DOHH2 (cell line): ENCODE results near the gene TEF.

Experiments used
- H3F3A ChIP-seq: fragments of 200-600 bp; sonication (generic), shearing (Covaris generic); 2 replicates; pipeline ENCODE4 v1.6.0; 2016; ENCODE audit warnings: antibody characterized with exemption, mild to moderate bottlenecking; ENCODE audit not compliant: control insufficient read depth, insufficient read depth
- H3K27ac ChIP-seq: fragments of 200-600 bp; sonication (generic); 2 replicates; pipeline ENCODE4 v1.5.1; 2014; ENCODE audit warnings: low read depth, mild to moderate bottlenecking, low read length, moderate library complexity
- H3K27me3 ChIP-seq: fragments of 200-600 bp; sonication (generic); 2 replicates; pipeline ENCODE4 v1.6.1; 2014; ENCODE audit warnings: mild to moderate bottlenecking, low read length, mixed read lengths; ENCODE audit not compliant: control insufficient read depth
- H3K36me3 ChIP-seq: fragments of 200-600 bp; sonication (generic); 2 replicates; pipeline ENCODE4 v1.6.1; 2014; ENCODE audit warnings: mild to moderate bottlenecking, low read length, moderate library complexity, mixed read lengths; ENCODE audit not compliant: control insufficient read depth
- H3K4me1 ChIP-seq: fragments of 200-600 bp; sonication (generic); 2 replicates; pipeline ENCODE4 v1.6.1; 2014; ENCODE audit warnings: mild to moderate bottlenecking, low read length, mixed read lengths; ENCODE audit not compliant: control insufficient read depth
- H3K4me2 ChIP-seq: fragments of 200-600 bp; sonication (generic); 2 replicates; pipeline ENCODE4 v1.6.0; 2014; ENCODE audit warnings: mild to moderate bottlenecking, low read length, moderate library complexity
- H3K4me3 ChIP-seq: fragments of 200-600 bp; sonication (generic); 2 replicates; pipeline ENCODE4 v1.5.1; 2014; ENCODE audit warnings: mild to moderate bottlenecking, low read length, mixed read lengths
- H3K79me2 ChIP-seq: fragments of 200-600 bp; sonication (generic); 2 replicates; pipeline ENCODE4 v1.6.1; 2014; ENCODE audit warnings: mild to moderate bottlenecking, low read length, mixed read lengths; ENCODE audit not compliant: control insufficient read depth
- H3K9me2 ChIP-seq: fragments of 200-600 bp; sonication (generic); replicated peaks from 2 replicates; pipeline ENCODE4 v1.6.1; 2014; ENCODE audit warnings: mild to moderate bottlenecking, low read length, mixed read lengths; ENCODE audit not compliant: control insufficient read depth
- H3K9me3 ChIP-seq: fragments of 200-600 bp; sonication (generic); 2 replicates; pipeline ENCODE4 v1.6.1; 2014; ENCODE audit warnings: antibody characterized with exemption, low read length, mixed read lengths; ENCODE audit not compliant: control insufficient read depth, insufficient read depth
- H4K20me1 ChIP-seq: fragments of 200-600 bp; sonication (generic); 2 replicates; pipeline ENCODE4 v1.6.0; 2014; ENCODE audit warnings: low read depth, mild to moderate bottlenecking, antibody characterized with exemption, low read length, moderate library complexity; ENCODE audit not compliant: control insufficient read depth, insufficient read depth
- EZH2phosphoT487 ChIP-seq: fragments of 200-600 bp; sonication (generic); IDR thresholded peaks from 2 replicates; pipeline ENCODE4 v1.6.1; 2017; ENCODE audit warnings: borderline replicate concordance, mild to moderate bottlenecking, antibody characterized with exemption, low read length, moderate library complexity, mixed read lengths
- TF ChIP-seq, protein P1 (sequence below): fragments of 200-600 bp; sonication (generic); IDR thresholded peaks from one replicate; pipeline ENCODE4 v1.5.1; 2014; ENCODE audit warnings: antibody characterized with exemption, mild to moderate bottlenecking, low read depth, low read length; ENCODE audit not compliant: poor library complexity, severe bottlenecking

The TEF gene

GRCh38 chr22:41339823-41340222, 41.9 kb upstream of the TEF start:
- Histone ChIP-seq H3K79me2 (no peaks in the 10 kb centered on the region), H3K4me1 (no peaks in the 10 kb centered on the region), H3K4me3 (no peak overlapping the region), H3F3A (no peaks in the 10 kb centered on the region), H3K9me3 (no peaks in the 10 kb centered on the region), H3K4me2 (no peak overlapping the region), H3K36me3 (peaks cover 17% of the 10 kb centered on the region), H3K27me3 (no peaks in the 10 kb centered on the region), H3K9me2 (no peaks in the 10 kb centered on the region), H4K20me1 (no peaks in the 10 kb centered on the region), H3K27ac (no peak overlapping the region)
- no peak for TF ChIP-seq EZH2phosphoT487
- TF ChIP-seq, protein P1, sequence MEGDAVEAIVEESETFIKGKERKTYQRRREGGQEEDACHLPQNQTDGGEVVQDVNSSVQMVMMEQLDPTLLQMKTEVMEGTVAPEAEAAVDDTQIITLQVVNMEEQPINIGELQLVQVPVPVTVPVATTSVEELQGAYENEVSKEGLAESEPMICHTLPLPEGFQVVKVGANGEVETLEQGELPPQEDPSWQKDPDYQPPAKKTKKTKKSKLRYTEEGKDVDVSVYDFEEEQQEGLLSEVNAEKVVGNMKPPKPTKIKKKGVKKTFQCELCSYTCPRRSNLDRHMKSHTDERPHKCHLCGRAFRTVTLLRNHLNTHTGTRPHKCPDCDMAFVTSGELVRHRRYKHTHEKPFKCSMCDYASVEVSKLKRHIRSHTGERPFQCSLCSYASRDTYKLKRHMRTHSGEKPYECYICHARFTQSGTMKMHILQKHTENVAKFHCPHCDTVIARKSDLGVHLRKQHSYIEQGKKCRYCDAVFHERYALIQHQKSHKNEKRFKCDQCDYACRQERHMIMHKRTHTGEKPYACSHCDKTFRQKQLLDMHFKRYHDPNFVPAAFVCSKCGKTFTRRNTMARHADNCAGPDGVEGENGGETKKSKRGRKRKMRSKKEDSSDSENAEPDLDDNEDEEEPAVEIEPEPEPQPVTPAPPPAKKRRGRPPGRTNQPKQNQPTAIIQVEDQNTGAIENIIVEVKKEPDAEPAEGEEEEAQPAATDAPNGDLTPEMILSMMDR, result no peak

DNA sequence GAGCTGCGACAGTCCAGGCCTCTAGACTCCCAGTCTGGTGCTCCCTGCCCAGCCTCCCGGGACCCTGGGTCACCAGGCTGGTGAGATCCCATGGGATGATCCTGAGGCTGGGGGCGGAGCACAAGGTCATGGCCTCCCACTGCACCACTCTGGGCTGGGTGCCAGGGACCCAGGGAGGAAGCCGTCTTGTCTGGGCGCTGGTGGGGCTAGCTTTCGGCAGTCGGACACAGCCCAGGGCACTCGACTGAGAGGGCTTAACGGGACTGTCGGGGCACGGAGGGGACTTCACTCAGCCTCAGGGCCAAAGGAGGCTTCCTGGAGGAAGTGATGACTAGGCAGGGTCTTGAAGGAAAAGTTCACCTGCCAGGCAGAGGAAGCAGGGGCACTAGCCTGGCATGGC, 41.4 kb upstream of the TEF start:
- Histone ChIP-seq H3K36me3 (peaks cover 14% of the 10 kb centered on the region), H3K9me3 (no peaks in the 10 kb centered on the region), H4K20me1 (no peaks in the 10 kb centered on the region), H3K9me2 (no peaks in the 10 kb centered on the region), H3K4me1 (no peaks in the 10 kb centered on the region), H3F3A (no peaks in the 10 kb centered on the region), H3K4me3 (no peak overlapping the region), H3K79me2 (no peaks in the 10 kb centered on the region), H3K4me2 (no peak overlapping the region), H3K27ac (no peak overlapping the region), H3K27me3 (no peaks in the 10 kb centered on the region)
- TF ChIP-seq, protein P1, result no peak
- TF ChIP-seq EZH2phosphoT487, result no peak

DNA sequence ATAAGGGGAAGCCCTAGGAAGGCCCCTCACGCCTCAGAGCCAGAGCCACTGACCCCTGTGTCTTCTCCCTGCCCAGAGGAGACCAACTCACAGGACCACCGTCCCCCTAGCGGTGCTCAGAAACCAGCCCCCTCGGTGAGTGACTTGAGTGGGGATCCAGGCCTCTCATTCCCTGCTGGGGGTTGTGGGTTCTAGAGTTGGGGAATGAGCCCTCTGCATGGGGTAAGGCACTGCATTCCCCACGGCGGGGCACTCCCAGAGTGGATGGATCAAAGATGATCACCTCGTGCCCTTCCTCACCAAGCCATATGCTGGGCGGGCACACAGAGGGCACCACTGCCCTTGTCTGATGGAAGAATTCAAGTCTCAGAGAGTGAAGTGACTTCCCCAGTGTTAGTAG, 40.7 kb upstream of the TEF start:
- Histone ChIP-seq H3K79me2 (no peaks in the 10 kb centered on the region), H3K4me3 (no peak overlapping the region), H3F3A (no peaks in the 10 kb centered on the region), H3K4me2 (no peak overlapping the region), H3K36me3 (peaks cover 18% of the 10 kb centered on the region), H3K9me2 (no peaks in the 10 kb centered on the region), H4K20me1 (no peaks in the 10 kb centered on the region), H3K9me3 (no peaks in the 10 kb centered on the region), H3K27ac (no peak overlapping the region), H3K4me1 (no peaks in the 10 kb centered on the region), H3K27me3 (no peaks in the 10 kb centered on the region)
- no peak for TF ChIP-seq EZH2phosphoT487
- TF ChIP-seq, protein P1, result no peak

DNA sequence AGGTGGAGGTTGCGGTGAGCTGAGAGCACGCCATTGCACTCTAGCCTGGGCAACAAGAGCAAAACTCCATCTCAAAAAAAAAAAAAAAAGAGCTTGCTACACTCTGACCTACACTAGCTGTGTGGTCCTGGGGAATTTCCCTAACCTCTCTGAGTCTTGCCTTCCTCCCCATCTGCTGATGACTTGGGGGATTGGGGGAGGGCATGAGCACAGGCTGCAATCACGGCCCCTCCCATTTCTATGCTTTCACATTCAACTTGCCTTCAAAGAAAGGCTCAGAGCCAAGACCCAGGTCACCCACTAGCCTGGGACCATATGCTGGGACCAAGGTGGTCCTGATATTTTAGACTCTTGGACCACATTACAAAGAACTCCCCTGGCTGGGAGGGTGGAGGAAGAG, 39.8 kb upstream of the TEF start:
- no peak overlapping the region for H3K4me2 ChIP-seq
- TF ChIP-seq EZH2phosphoT487, result no peak
- TF ChIP-seq, protein P1, result no peak
- H3K4me3 ChIP-seq, result no peak overlapping the region
- H4K20me1 ChIP-seq, result no peaks in the 10 kb centered on the region
- no peaks in the 10 kb centered on the region for H3F3A ChIP-seq
- no peak overlapping the region for H3K27ac ChIP-seq
- H3K27me3 ChIP-seq, result no peaks in the 10 kb centered on the region
- H3K9me2 ChIP-seq, result no peaks in the 10 kb centered on the region
- no peaks in the 10 kb centered on the region for H3K9me3 ChIP-seq
- H3K36me3 ChIP-seq, result peaks cover 22% of the 10 kb centered on the region
- H3K4me1 ChIP-seq, result no peaks in the 10 kb centered on the region
- no peaks in the 10 kb centered on the region for H3K79me2 ChIP-seq
